IPS-NIHi11 (cell line): ENCODE results near the gene PYCARD.
"Not testable (repeated sequence)": the region's sequence is repeated elsewhere in the genome, so short reads cannot be mapped to it uniquely, and the experiment has no call there.

Experiments
- DNase-seq: peaks from one replicate; pipeline ENCODE4 v3.0.0; 2012; ENCODE audit warnings: mixed read lengths, low spot score

PYCARD gene

GRCh38 chr16:31215287-31216162 is 13.0 kb upstream of the PYCARD start:
- peak; percentile 98 for DNase-seq

GRCh38 chr16:31214708-31215286 is 12.2 kb upstream of the PYCARD start:
- peak; percentile 79 for DNase-seq

GRCh38 chr16:31213877-31214707 is 11.5 kb upstream of the PYCARD start, which contains the start of gene TRIM72:
Gene TRIM72, plus strand, starts transcription at chr16:31214119. Its CDS starts 620 bp downstream, at chr16:31214739.
- no peak for DNase-seq

GRCh38 chr16:31213342-31213741 is 10.8 kb upstream of the PYCARD start:
- DNase-seq, result no peak

GRCh38 chr16:31206776-31207175 is 4.2 kb upstream of the PYCARD start:
- no peak for DNase-seq

- DNase-seq, result no peak
Measured at GRCh38 chr16:31204871-31205666, 2.5 kb upstream of the PYCARD start.

- peak; percentile 57 for DNase-seq
Measured at GRCh38 chr16:31201582-31202413, 762 bp downstream of the PYCARD start.

GRCh38 chr16:31200821-31201568 is 1.6 kb downstream of the PYCARD start:
- DNase-seq, result no peak

GRCh38 chr16:31200111-31200510 is 2.4 kb downstream of the PYCARD start:
- not testable (repeated sequence) for DNase-seq

- no peak for DNase-seq
Measured at GRCh38 chr16:31199430-31200041, 3.0 kb downstream of the PYCARD start.

- no peak for DNase-seq
Measured at GRCh38 chr16:31198207-31198882, 4.2 kb downstream of the PYCARD start.

- no peak for DNase-seq
Measured at GRCh38 chr16:31196324-31197088, 6.1 kb downstream of the PYCARD start.

GRCh38 chr16:31195861-31196260 is 6.7 kb downstream of the PYCARD start:
- DNase-seq, result not testable (repeated sequence)

GRCh38 chr16:31194898-31195297 is 7.7 kb downstream of the PYCARD start:
- DNase-seq, result no peak

GRCh38 chr16:31193874-31194273 is 8.7 kb downstream of the PYCARD start:
- no peak for DNase-seq

- no peak for DNase-seq
Measured at GRCh38 chr16:31192856-31193642, 9.5 kb downstream of the PYCARD start.

- no peak for DNase-seq
Measured at GRCh38 chr16:31191697-31192428, 10.7 kb downstream of the PYCARD start.
